NCI-H82 treated with DMSO at 0.1 percent for 48 hours (cell line): ENCODE measurements around the gene WSCD1.

ENCODE experiments used
- DNase-seq: peaks from one replicate; lab custom pipeline; 2025; ENCODE audit not compliant: unreplicated experiment; lab: John Stamatoyannopoulos, UW

WSCD1 gene

GRCh38 chr17:6084311-6085161, 14.4 kb downstream of the WSCD1 start:
- DNase-seq: no peak

GRCh38 chr17:6085812-6086211, 15.6 kb downstream of the WSCD1 start:
- no peak for DNase-seq

GRCh38 chr17:6086603-6087400, 16.6 kb downstream of the WSCD1 start:
- DNase-seq: no peak

GRCh38 chr17:6088141-6088540, 18.0 kb downstream of the WSCD1 start:
- DNase-seq: no peak

GRCh38 chr17:6090253-6090652, 20.1 kb downstream of the WSCD1 start:
- no peak for DNase-seq

- DNase-seq: peak; percentile 81
These were observed 22.2 kb downstream of the WSCD1 start for GRCh38 chr17:6092182-6092902.

- no peak for DNase-seq
These were observed 22.8 kb downstream of the WSCD1 start for GRCh38 chr17:6092903-6093468.

GRCh38 chr17:6094453-6094852, 24.3 kb downstream of the WSCD1 start:
- DNase-seq: no peak

GRCh38 chr17:6094926-6095325, 24.7 kb downstream of the WSCD1 start:
- DNase-seq: no peak

GRCh38 chr17:6095501-6095900, 25.3 kb downstream of the WSCD1 start:
- DNase-seq: no peak

- DNase-seq: no peak
These were observed 26.2 kb downstream of the WSCD1 start for GRCh38 chr17:6096201-6097004.

- no peak for DNase-seq
These were observed 26.8 kb downstream of the WSCD1 start for GRCh38 chr17:6097005-6097279.

- peak; percentile 7 for DNase-seq
These were observed 28.1 kb downstream of the WSCD1 start for GRCh38 chr17:6098050-6098822.

GRCh38 chr17:6098823-6099180, 28.6 kb downstream of the WSCD1 start:
- peak; percentile 60 for DNase-seq

GRCh38 chr17:6099492-6099891, 29.3 kb downstream of the WSCD1 start:
- no peak for DNase-seq

- no peak for DNase-seq
These were observed 30.0 kb downstream of the WSCD1 start for GRCh38 chr17:6100146-6100545.

GRCh38 chr17:6100891-6101500, 30.8 kb downstream of the WSCD1 start:
- no peak for DNase-seq

GRCh38 chr17:6101706-6102105, 31.5 kb downstream of the WSCD1 start:
- DNase-seq: no peak

- DNase-seq: no peak
These were observed 32.4 kb downstream of the WSCD1 start for GRCh38 chr17:6102615-6103014.
